GM10266 (cell line): Measurements from ENCODE around the gene MACROD2.

Source experiments
- DNase-seq: peaks from one replicate; pipeline ENCODE4 v3.0.0; 2012; ENCODE audit errors: extremely low spot score
- CTCF ChIP-seq: IDR thresholded peaks from 2 replicates; pipeline ENCODE4 v1.5.1; 2012; ENCODE audit warnings: mild to moderate bottlenecking, low read depth; ENCODE audit not compliant: control insufficient read depth, insufficient read depth; ENCODE audit errors: missing control alignments

MACROD2 gene

GRCh38 chr20:14632906-14633305, 637.6 kb downstream of the MACROD2 start:
- DNase-seq, result no peak
- TF ChIP-seq CTCF, result no peak

- no peak for TF ChIP-seq CTCF
- DNase-seq, result no peak
These were observed 638.2 kb downstream of the MACROD2 start for GRCh38 chr20:14633507-14633906.

GRCh38 chr20:14634665-14635064, 639.3 kb downstream of the MACROD2 start:
- no peak for DNase-seq
- TF ChIP-seq CTCF, result no peak

GRCh38 chr20:14637441-14637840, 642.1 kb downstream of the MACROD2 start:
- no peak for DNase-seq
- TF ChIP-seq CTCF, result no peak

GRCh38 chr20:14643146-14643545, 647.8 kb downstream of the MACROD2 start:
- no peak for TF ChIP-seq CTCF
- no peak for DNase-seq

GRCh38 chr20:14643556-14643955, 648.2 kb downstream of the MACROD2 start:
- no peak for DNase-seq
- no peak for TF ChIP-seq CTCF

- DNase-seq, result no peak
- TF ChIP-seq CTCF, result no peak
These were observed 649.2 kb downstream of the MACROD2 start for GRCh38 chr20:14644306-14645097.
